ENCODE results near the gene OSGEPL1. TPM values are rescaled to one million over a fixed set of nuclear protein-coding genes. Genes with fewer than 3 reads are reported as not detected.

OSGEPL1 gene, protein sequence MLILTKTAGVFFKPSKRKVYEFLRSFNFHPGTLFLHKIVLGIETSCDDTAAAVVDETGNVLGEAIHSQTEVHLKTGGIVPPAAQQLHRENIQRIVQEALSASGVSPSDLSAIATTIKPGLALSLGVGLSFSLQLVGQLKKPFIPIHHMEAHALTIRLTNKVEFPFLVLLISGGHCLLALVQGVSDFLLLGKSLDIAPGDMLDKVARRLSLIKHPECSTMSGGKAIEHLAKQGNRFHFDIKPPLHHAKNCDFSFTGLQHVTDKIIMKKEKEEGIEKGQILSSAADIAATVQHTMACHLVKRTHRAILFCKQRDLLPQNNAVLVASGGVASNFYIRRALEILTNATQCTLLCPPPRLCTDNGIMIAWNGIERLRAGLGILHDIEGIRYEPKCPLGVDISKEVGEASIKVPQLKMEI
- 2.9 to 5.1 TPM (median 4.4 TPM) in 5 replicates for total RNA-seq (2022; extraction: Qiagen RNA extraction; ENCODE audit: low read depth)

DNA sequence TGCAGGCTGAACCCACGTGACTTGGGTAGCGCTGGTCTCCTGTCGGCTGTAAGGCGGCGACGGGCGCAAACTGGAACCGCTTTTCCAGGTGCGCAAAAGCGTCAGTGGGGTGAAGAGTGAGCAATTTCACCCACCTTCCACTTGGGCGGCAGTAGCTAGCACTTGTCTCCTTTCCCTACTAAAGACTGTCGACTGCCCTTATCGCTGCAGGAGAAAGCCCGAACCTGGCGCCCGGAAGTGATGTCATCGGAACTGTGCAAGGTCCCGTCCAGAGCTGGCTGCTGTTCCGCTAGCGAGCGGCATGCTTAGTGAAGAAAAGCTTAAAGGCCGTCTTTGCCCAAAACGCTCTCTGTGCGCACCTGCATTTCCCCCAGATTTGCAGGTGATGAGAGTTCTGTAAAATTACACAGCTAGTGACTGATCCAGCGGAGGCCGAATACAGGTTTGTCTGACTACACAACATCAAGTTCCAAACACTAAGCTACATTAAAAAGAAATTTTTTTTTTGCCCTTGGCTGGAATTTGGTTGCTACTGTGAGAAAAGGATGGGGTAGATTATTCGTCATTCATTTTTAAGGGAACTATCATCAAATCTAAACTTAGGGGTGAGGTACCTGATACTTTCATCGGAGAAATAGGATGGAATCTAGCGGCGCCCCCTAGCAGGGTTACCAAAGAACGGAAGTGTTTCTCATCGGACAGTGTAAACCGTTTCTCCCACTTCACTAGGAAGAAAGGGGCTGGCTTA lies at the start of gene OSGEPL1:
OSGEPL1 (minus strand) TSS at position 242 of the 748 bp plus-strand sequence. CDS start 1,152 bp downstream, outside the sequence.

DNA sequence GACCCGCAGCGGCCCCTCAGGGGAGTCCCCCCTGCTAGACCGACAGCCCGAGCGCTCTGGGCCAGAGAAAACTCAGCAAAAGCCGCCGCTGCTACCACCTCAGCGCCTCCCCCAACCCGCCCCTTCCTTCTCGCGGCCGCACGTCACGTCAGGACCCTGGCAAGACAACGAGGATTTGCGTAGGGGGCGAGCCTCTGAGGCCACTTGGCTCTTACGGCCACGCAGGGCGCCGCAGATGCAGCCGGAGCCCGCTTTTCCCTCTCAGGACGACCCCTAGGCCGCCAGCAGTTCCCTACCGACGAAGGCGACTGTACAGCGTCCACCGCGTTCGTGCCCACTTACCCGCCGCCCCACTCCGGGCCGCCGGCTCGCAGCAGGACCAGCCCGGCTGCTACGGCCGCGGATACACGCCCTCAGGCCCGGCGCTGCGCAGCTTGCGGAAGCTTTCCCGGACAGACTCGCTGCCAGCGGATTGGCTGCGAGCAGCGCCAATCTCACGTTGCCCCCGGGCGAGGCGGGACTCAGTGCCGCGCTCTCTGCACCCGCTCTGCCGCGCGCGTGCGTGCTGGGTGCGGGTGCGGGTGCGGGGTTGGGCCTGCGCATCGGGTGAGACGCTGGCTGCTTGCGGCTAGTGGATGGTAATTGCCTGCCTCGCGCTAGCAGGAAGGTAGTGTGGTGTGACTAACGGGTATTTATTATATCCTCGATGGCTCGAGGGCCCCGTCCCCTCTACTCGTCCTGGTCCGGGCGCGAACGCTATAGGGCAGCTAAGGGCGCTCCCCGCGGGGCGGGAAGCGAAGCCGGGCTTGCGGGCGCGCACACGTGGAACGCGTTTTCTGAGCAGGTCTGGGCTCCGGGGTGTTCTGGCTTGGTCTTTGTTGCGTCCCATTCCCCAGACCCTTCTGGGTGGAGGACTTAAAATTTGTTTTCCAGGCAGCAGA lies 21.6 kb upstream of the OSGEPL1 start, which contains the start of the genes ORMDL1 and PMS1:
ORMDL1 (minus strand) TSS at position 413 of the 941 bp plus-strand sequence. CDS start 1,744 bp downstream, outside the sequence.
PMS1 (plus strand) TSS at position 524 of the 941 bp plus-strand sequence. CDS start 7,360 bp downstream, outside the sequence.

Other genes starting within 250 kb of the OSGEPL1 start
- 1.9 to 2.9 TPM (median 2.7 TPM) in 5 replicates for gene SLC40A1, start 182.0 kb downstream of the OSGEPL1 start, total RNA-seq (2022; extraction: Qiagen RNA extraction; ENCODE audit: low read depth)
- 29.1 to 40.7 TPM (median 34.7 TPM) in 5 replicates for gene ASNSD1, start 101.3 kb downstream of the OSGEPL1 start, total RNA-seq (2022; extraction: Qiagen RNA extraction; ENCODE audit: low read depth)
- gene ANKAR, start 88.1 kb downstream of the OSGEPL1 start, total RNA-seq (2022; extraction: Qiagen RNA extraction; ENCODE audit: low read depth), result 0.44 to 1.4 TPM (median 1.0 TPM) in 5 replicates
- 34.8 to 47.9 TPM (median 44.7 TPM) in 5 replicates for gene ORMDL1, start 21.5 kb upstream of the OSGEPL1 start, total RNA-seq (2022; extraction: Qiagen RNA extraction; ENCODE audit: low read depth)
- 5.7 to 8.6 TPM (median 8.0 TPM) in 5 replicates for gene PMS1, start 21.7 kb upstream of the OSGEPL1 start, total RNA-seq (2022; extraction: Qiagen RNA extraction; ENCODE audit: low read depth)